SK-N-SH treated with all-trans-retinoic acid at 6 μM for 48 hours (cell line): ENCODE measurements around the gene PGS1.

Experiments
- BACH2 ChIP-seq: fragments of 250-450 bp; sonication (Bioruptor Pico); IDR thresholded peaks from 2 replicates; pipeline ENCODE4 v1.9.0; 2021; ENCODE audit warnings: mild to moderate bottlenecking, borderline replicate concordance
- CREB5 ChIP-seq: fragments of 250-450 bp; sonication (Bioruptor Pico); IDR thresholded peaks from 2 replicates; pipeline ENCODE4 v1.5.1; 2020; ENCODE audit warnings: low read depth, mild to moderate bottlenecking, moderate library complexity
- TCF4 ChIP-seq: fragments of 250-450 bp; sonication (Bioruptor Pico); IDR thresholded peaks from 2 replicates; pipeline ENCODE4 v1.8.0; 2021; ENCODE audit warnings: mild to moderate bottlenecking, moderate library complexity, borderline replicate concordance
- ZFP30 ChIP-seq: fragments of 450-650 bp; formaldehyde crosslinking; IDR thresholded peaks from 2 replicates; pipeline ENCODE4 v1.5.0; 2022; ENCODE audit warnings: mild to moderate bottlenecking, moderate library complexity
- ZNF70 ChIP-seq: fragments of 450-650 bp; formaldehyde crosslinking; IDR thresholded peaks from 2 replicates; pipeline ENCODE4 v1.5.0; 2020; ENCODE audit warnings: mild to moderate bottlenecking, moderate library complexity
- ZNF8 ChIP-seq: fragments of 450-650 bp; formaldehyde crosslinking; IDR thresholded peaks from 2 replicates; pipeline ENCODE4 v1.5.0; 2020; ENCODE audit warnings: mild to moderate bottlenecking, moderate library complexity
- TF ChIP-seq, protein P1 (sequence below): fragments of 250-450 bp; sonication (Bioruptor Pico); IDR thresholded peaks from 2 replicates; pipeline ENCODE4 v1.8.0; 2020; ENCODE audit warnings: mild to moderate bottlenecking, moderate library complexity, borderline replicate concordance
- TF ChIP-seq, protein P2 (sequence below): fragments of 250-450 bp; sonication (Bioruptor Pico); IDR thresholded peaks from 2 replicates; pipeline ENCODE4 v1.5.1; 2021; ENCODE audit warnings: mild to moderate bottlenecking, moderate library complexity

- TF ChIP-seq, protein P1, sequence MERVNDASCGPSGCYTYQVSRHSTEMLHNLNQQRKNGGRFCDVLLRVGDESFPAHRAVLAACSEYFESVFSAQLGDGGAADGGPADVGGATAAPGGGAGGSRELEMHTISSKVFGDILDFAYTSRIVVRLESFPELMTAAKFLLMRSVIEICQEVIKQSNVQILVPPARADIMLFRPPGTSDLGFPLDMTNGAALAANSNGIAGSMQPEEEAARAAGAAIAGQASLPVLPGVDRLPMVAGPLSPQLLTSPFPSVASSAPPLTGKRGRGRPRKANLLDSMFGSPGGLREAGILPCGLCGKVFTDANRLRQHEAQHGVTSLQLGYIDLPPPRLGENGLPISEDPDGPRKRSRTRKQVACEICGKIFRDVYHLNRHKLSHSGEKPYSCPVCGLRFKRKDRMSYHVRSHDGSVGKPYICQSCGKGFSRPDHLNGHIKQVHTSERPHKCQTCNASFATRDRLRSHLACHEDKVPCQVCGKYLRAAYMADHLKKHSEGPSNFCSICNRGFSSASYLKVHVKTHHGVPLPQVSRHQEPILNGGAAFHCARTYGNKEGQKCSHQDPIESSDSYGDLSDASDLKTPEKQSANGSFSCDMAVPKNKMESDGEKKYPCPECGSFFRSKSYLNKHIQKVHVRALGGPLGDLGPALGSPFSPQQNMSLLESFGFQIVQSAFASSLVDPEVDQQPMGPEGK (CRISPR knock-in tag), result no peak
- TF ChIP-seq CREB5 (CRISPR knock-in tag) (no peak), BACH2 (CRISPR knock-in tag) (no peak), TCF4 (CRISPR knock-in tag) (no peak), ZFP30 (CRISPR knock-in tag) (no peak), ZNF70 (CRISPR knock-in tag) (no peak), ZNF8 (CRISPR knock-in tag) (no peak)
- TF ChIP-seq, protein P2, sequence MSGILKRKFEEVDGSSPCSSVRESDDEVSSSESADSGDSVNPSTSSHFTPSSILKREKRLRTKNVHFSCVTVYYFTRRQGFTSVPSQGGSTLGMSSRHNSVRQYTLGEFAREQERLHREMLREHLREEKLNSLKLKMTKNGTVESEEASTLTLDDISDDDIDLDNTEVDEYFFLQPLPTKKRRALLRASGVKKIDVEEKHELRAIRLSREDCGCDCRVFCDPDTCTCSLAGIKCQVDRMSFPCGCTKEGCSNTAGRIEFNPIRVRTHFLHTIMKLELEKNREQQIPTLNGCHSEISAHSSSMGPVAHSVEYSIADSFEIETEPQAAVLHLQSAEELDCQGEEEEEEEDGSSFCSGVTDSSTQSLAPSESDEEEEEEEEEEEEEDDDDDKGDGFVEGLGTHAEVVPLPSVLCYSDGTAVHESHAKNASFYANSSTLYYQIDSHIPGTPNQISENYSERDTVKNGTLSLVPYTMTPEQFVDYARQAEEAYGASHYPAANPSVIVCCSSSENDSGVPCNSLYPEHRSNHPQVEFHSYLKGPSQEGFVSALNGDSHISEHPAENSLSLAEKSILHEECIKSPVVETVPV (CRISPR knock-in tag), result no peak
These were observed 57.0 kb downstream of the PGS1 start for GRCh38 chr17:78435330-78436005.
